PC-3 (cell line): ENCODE results near the gene RASGRP1.

Source experiments
- EZH2 ChIP-seq: fragments of 300-600 bp; sonication (generic); IDR thresholded peaks from one replicate; pipeline ENCODE4 v1.6.1; 2017; ENCODE audit warnings: antibody characterized with exemption, mild to moderate bottlenecking, low read length; ENCODE audit not compliant: unreplicated experiment
- EZH2phosphoT487 ChIP-seq: fragments of 300-600 bp; sonication (generic); IDR thresholded peaks from 2 replicates; pipeline ENCODE4 v1.6.1; 2018; ENCODE audit warnings: mild to moderate bottlenecking, antibody characterized with exemption, low read length, borderline replicate concordance
- TF ChIP-seq, protein P1 (sequence below): fragments of 300-600 bp; sonication (generic); conservative IDR thresholded peaks from 2 replicates; pipeline ENCODE4 v1.5.1; 2017; ENCODE audit warnings: antibody characterized with exemption, low read depth, mild to moderate bottlenecking, low read length

DNA sequence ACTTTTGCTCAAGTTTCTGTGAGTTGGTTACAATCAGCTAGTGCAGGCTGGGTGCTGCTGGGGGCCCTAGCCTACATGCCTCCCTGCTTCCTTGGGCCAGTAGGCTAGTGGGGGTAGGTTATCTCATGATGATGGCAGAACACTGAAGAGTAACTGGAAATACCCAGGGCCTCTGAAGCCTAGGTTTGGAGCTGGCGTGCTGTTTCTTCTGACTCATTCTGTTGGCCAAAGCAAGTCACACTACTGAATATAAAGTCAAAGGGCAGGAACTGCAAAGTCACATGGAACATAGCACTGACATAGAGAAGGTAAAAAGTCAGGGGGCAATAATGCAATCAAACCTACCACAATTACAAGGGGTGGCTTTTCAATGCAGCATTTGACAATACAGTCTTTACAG is 34.5 kb downstream of the RASGRP1 start:
- TF ChIP-seq, protein P1, sequence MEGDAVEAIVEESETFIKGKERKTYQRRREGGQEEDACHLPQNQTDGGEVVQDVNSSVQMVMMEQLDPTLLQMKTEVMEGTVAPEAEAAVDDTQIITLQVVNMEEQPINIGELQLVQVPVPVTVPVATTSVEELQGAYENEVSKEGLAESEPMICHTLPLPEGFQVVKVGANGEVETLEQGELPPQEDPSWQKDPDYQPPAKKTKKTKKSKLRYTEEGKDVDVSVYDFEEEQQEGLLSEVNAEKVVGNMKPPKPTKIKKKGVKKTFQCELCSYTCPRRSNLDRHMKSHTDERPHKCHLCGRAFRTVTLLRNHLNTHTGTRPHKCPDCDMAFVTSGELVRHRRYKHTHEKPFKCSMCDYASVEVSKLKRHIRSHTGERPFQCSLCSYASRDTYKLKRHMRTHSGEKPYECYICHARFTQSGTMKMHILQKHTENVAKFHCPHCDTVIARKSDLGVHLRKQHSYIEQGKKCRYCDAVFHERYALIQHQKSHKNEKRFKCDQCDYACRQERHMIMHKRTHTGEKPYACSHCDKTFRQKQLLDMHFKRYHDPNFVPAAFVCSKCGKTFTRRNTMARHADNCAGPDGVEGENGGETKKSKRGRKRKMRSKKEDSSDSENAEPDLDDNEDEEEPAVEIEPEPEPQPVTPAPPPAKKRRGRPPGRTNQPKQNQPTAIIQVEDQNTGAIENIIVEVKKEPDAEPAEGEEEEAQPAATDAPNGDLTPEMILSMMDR: no peak
- TF ChIP-seq EZH2phosphoT487 (no peak), EZH2 (no peak)
